Panc1 (cell line): ENCODE data around the gene IL2RA. TPM values are rescaled to one million over a fixed set of nuclear protein-coding genes. Genes with fewer than 3 reads are reported as not detected.

Experiments
- ATAC-seq: fragments of 200-7000 bp; cut with Tn5 transposase; 2 replicates; pipeline ENCODE4 v1.9.1; 2020; ENCODE audit warnings: mild to moderate bottlenecking, moderate library complexity
- BruUV-seq: library from RNA; stranded (reverse); fragments of 400-500 nt; replicated peaks from 2 replicates; lab custom pipeline; 2021; lab: Mats Ljungman, UMichigan
- CTCF ChIA-PET: fragments of 300-600 bp; sonication (Branson Sonifier 250); formaldehyde crosslinking; loops from one replicate; lab custom pipeline; 2022; ENCODE audit warnings: antibody characterized with exemption; lab: Charles Lee
- POLR2A ChIA-PET: fragments of 300-600 bp; sonication (Branson Sonifier 250); formaldehyde crosslinking; loops from one replicate; lab custom pipeline; 2022; ENCODE audit warnings: antibody characterized with exemption; lab: Charles Lee
- DNase-seq: peaks from one replicate; pipeline ENCODE4 v3.0.0-alpha.2; 2010; ENCODE audit warnings: low read depth, low spot score
- H3K27ac ChIP-seq: 2 replicates; pipeline ENCODE4 v1.5.1; 2011; ENCODE audit warnings: mild to moderate bottlenecking, low read length, inconsistent platforms
- H3K27me3 ChIP-seq: fragments of 200-500 bp; sonication (Bioruptor generic); 2 replicates; pipeline ENCODE4 v1.6.0; 2014; ENCODE audit warnings: low read length, inconsistent platforms; ENCODE audit not compliant: control insufficient read depth, insufficient read depth
- H3K36me3 ChIP-seq: fragments of 200-500 bp; sonication (Bioruptor generic); 2 replicates; pipeline ENCODE4 v1.5.1; 2014; ENCODE audit warnings: inconsistent platforms, mild to moderate bottlenecking, low read length, moderate library complexity; ENCODE audit not compliant: control insufficient read depth, insufficient read depth
- H3K4me1 ChIP-seq: 2 replicates; pipeline ENCODE4 v1.5.1; 2011; ENCODE audit warnings: inconsistent platforms, mild to moderate bottlenecking, low read length, moderate library complexity; ENCODE audit not compliant: control insufficient read depth, insufficient read depth
- H3K4me3 ChIP-seq, 2 experiments: 2 replicates each; pipeline ENCODE4 v1.5.1; 2011 to 2012; ENCODE audit warnings: low read depth in 2 of 2, low read length in 2 of 2, mild to moderate bottlenecking in 2 of 2, inconsistent platforms in 1 of 2, moderate library complexity in 1 of 2
- H3K9me3 ChIP-seq: fragments of 200-500 bp; sonication (Bioruptor generic); 2 replicates; pipeline ENCODE4 v1.5.1; 2014; ENCODE audit warnings: low read depth, mild to moderate bottlenecking, inconsistent platforms, low read length, moderate library complexity; ENCODE audit not compliant: control insufficient read depth, insufficient read depth
- POLR2AphosphoS5 ChIP-seq: IDR thresholded peaks from 2 replicates; pipeline ENCODE4 v1.6.1; 2012; ENCODE audit warnings: mild to moderate bottlenecking, low read depth, low read length, moderate library complexity
- SIN3A ChIP-seq: IDR thresholded peaks from 2 replicates; pipeline ENCODE4 v1.6.1; 2012; ENCODE audit warnings: low read depth, mild to moderate bottlenecking, low read length, moderate library complexity, borderline replicate concordance; ENCODE audit not compliant: insufficient read depth
- TCF7L2 ChIP-seq: IDR thresholded peaks from 2 replicates; pipeline ENCODE4 v1.6.1; 2011; ENCODE audit warnings: mild to moderate bottlenecking, low read depth, low read length, inconsistent platforms
- in situ Hi-C: cut with HindIII; loops from 2 replicates; pipeline ENCODE4 v1.10.0; 2016; ENCODE audit warnings: low sequenced_read_pairs, low pct_unique_long_range_greater_than_20kb
- intact Hi-C: fragments of 100-400 bp; cut with micrococcal nuclease; formaldehyde crosslinking; loops from one replicate; pipeline ENCODE4 v1.10.0; 2022; ENCODE audit not compliant: unreplicated experiment
- total RNA-seq: library from RNA; stranded (reverse); gene quantifications from one replicate; pipeline ENCODE4 v1.2.1, GENCODE V29; 2021; ENCODE audit not compliant: unreplicated experiment
- TF ChIP-seq, protein P1 (sequence below), 2 experiments: IDR thresholded peaks; 2 replicates each; pipeline ENCODE4 v1.6.1; 2011 to 2012; ENCODE audit warnings: low read depth in 2 of 2, control low read depth in 1 of 2, low read length in 1 of 2, mild to moderate bottlenecking in 1 of 2, moderate library complexity in 1 of 2; ENCODE audit not compliant: insufficient read depth in 1 of 2
- TF ChIP-seq, protein P2 (sequence below): fragments of 450-650 bp; IDR thresholded peaks from 2 replicates; pipeline ENCODE4 v1.5.1; 2017; ENCODE audit warnings: mild to moderate bottlenecking

IL2RA gene
- total RNA-seq, 1 experiment from 2014 or later = 0.33 TPM

DNA sequence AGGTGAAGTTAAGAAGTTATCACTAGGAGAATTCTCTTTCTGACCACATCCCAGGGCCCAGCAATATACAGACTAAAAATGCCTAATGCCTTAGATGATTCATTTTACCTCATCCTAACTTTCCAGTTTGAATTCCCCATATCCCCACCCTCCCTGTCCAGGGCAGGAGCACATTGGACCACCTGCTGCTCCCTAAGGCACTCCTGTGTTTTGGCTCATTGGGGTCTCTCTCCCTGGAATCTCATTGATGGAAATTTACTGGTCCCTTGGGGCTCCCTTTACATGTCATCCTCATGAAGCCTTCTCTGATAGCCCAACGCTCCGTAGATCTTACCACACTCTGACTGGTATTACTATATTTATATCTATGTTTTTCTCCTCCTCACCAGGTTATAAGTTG, 2.7 kb downstream of the IL2RA start:
- POLR2A ChIA-PET = no interaction called here
- no peaks in the 10 kb centered on the region for H3K9me3 ChIP-seq
- CTCF ChIA-PET = no interaction called here
- H3K36me3 ChIP-seq = no peaks in the 10 kb centered on the region
- intact Hi-C loops (loop anchor here (10.0 kb wide), 1 partner anchor 115 kb away; no protein-coding TSS in a partner anchor), in situ Hi-C loops (no loop called here)
- no peak for DNase-seq
- no peaks in the 10 kb centered on the region for H3K4me1 ChIP-seq
- no peak overlapping the region for H3K27ac ChIP-seq
- no peak overlapping the region for H3K4me3 ChIP-seq
- no peaks in the 10 kb centered on the region for H3K27me3 ChIP-seq
- TF ChIP-seq, protein P1, sequence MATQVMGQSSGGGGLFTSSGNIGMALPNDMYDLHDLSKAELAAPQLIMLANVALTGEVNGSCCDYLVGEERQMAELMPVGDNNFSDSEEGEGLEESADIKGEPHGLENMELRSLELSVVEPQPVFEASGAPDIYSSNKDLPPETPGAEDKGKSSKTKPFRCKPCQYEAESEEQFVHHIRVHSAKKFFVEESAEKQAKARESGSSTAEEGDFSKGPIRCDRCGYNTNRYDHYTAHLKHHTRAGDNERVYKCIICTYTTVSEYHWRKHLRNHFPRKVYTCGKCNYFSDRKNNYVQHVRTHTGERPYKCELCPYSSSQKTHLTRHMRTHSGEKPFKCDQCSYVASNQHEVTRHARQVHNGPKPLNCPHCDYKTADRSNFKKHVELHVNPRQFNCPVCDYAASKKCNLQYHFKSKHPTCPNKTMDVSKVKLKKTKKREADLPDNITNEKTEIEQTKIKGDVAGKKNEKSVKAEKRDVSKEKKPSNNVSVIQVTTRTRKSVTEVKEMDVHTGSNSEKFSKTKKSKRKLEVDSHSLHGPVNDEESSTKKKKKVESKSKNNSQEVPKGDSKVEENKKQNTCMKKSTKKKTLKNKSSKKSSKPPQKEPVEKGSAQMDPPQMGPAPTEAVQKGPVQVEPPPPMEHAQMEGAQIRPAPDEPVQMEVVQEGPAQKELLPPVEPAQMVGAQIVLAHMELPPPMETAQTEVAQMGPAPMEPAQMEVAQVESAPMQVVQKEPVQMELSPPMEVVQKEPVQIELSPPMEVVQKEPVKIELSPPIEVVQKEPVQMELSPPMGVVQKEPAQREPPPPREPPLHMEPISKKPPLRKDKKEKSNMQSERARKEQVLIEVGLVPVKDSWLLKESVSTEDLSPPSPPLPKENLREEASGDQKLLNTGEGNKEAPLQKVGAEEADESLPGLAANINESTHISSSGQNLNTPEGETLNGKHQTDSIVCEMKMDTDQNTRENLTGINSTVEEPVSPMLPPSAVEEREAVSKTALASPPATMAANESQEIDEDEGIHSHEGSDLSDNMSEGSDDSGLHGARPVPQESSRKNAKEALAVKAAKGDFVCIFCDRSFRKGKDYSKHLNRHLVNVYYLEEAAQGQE (IDR thresholded peaks at IDR 0.05; ENCODE audit: insufficient read depth in 1 of 2, low read depth in 2 of 2, low read length in 1 of 2) = no peak
- TF ChIP-seq, protein P2, sequence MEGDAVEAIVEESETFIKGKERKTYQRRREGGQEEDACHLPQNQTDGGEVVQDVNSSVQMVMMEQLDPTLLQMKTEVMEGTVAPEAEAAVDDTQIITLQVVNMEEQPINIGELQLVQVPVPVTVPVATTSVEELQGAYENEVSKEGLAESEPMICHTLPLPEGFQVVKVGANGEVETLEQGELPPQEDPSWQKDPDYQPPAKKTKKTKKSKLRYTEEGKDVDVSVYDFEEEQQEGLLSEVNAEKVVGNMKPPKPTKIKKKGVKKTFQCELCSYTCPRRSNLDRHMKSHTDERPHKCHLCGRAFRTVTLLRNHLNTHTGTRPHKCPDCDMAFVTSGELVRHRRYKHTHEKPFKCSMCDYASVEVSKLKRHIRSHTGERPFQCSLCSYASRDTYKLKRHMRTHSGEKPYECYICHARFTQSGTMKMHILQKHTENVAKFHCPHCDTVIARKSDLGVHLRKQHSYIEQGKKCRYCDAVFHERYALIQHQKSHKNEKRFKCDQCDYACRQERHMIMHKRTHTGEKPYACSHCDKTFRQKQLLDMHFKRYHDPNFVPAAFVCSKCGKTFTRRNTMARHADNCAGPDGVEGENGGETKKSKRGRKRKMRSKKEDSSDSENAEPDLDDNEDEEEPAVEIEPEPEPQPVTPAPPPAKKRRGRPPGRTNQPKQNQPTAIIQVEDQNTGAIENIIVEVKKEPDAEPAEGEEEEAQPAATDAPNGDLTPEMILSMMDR = no peak
- TF ChIP-seq SIN3A = no peak
- TF ChIP-seq TCF7L2 = no peak
- no peak for TF ChIP-seq POLR2AphosphoS5
- BruUV-seq = no TSS peak
- ATAC-seq = no peak

DNA sequence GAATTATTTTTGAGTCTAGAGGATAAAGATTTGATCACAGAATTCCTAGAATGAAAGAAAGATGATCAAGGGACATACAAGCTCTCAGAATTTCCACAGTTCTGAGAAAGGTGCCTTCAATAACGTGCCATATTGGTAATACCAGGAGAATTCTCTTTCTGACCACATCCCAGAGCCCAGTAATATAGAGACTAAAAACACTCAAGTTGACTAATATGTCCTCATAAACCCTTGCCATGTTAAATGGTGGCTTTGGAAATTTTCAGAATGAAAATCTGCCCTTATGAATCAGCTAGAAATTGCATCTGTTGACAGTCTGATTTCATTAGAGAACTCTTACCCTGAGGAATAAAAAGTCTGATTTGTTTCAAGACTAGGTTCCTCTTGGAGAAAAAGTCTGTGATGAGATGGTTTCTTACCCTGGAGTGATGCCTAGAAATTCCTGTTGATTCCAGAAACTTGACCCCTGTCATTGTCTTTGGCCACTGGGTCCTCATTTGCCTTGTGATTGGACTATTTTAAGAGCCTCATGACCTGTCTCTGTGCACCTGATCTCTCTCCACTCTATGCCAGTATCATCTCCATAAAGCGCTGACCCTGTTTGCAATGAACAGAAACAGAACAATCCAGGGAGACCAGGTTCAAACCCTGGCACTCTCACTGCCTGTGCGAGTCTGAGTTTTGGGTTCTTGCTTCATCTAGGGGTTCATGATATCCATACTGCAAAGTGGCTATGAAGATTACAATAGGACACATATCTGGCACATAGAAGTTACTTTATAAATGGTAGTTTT, 3.3 kb downstream of the IL2RA start:
- DNase-seq (no peak), ATAC-seq (no peak)
- Histone ChIP-seq H3K4me3 (no peak overlapping the region), H3K27me3 (no peaks in the 10 kb centered on the region), H3K36me3 (no peaks in the 10 kb centered on the region), H3K9me3 (no peaks in the 10 kb centered on the region), H3K27ac (no peak overlapping the region), H3K4me1 (no peaks in the 10 kb centered on the region)
- in situ Hi-C loops = no loop called here
- intact Hi-C loops = loop anchor here (10.0 kb wide), 1 partner anchor 114 kb away; no protein-coding TSS in a partner anchor
- CTCF ChIA-PET = interaction anchor here (0.6 kb wide), 1 partner anchor 553 kb away, joined by 3 read pairs; no protein-coding TSS in a partner anchor
- POLR2A ChIA-PET = no interaction called here
- BruUV-seq = no TSS peak
- TF ChIP-seq TCF7L2 = no peak
- TF ChIP-seq POLR2AphosphoS5 = no peak
- TF ChIP-seq, protein P1 (IDR thresholded peaks at IDR 0.05; ENCODE audit: insufficient read depth in 1 of 2, low read depth in 2 of 2, low read length in 1 of 2) = no peak
- no peak for TF ChIP-seq SIN3A
- TF ChIP-seq, protein P2 = no peak
